Large intestine (tissue), 3 donors: ENCODE measurements around the gene ENTPD1. TPM values are rescaled to one million over a fixed set of nuclear protein-coding genes. Genes with fewer than 3 reads are reported as not detected.

ENCODE experiments used
- DNase-seq, 2 donors: peaks; one replicate each; pipeline versions ENCODE4 v3.0.0 to v3.0.0-alpha.2; 2013
- H3K27ac ChIP-seq: one replicate; pipeline ENCODE4 v1.5.1; 2013; ENCODE audit warnings: low read length
- H3K27me3 ChIP-seq: 2 replicates; pipeline ENCODE4 v1.6.1; 2013; ENCODE audit warnings: low read length; ENCODE audit not compliant: control insufficient read depth, insufficient read depth
- H3K36me3 ChIP-seq: 2 replicates; pipeline ENCODE4 v1.6.1; 2013; ENCODE audit warnings: low read length; ENCODE audit not compliant: control insufficient read depth, insufficient read depth
- H3K4me1 ChIP-seq: one replicate; pipeline ENCODE4 v1.6.1; 2013; ENCODE audit warnings: low read length; ENCODE audit not compliant: control insufficient read depth, insufficient read depth
- H3K4me3 ChIP-seq: one replicate; pipeline ENCODE4 v1.5.1; 2013; ENCODE audit warnings: low read length
- H3K9me3 ChIP-seq: one replicate; pipeline ENCODE4 v1.6.1; 2013; ENCODE audit warnings: mild to moderate bottlenecking, low read depth, low read length, moderate library complexity; ENCODE audit not compliant: control insufficient read depth
- WGBS: methylation state at CpG from one replicate; pipeline ENCODE4 v1.1.5; 2013; ENCODE audit warnings: low lambda C conversion rate; ENCODE audit not compliant: insufficient coverage; 5-methylcytosine and 5-hydroxymethylcytosine counted together
- polyA plus RNA-seq: library from polyadenylated mRNA; unstranded; fragments of 120-200 nt; gene quantifications from one replicate; pipeline ENCODE4 v1.2.1, GENCODE V29; 2013

ENTPD1 gene
- polyA plus RNA-seq, 1 donor, result 21.3 TPM

- Histone ChIP-seq H3K4me3 (no peak overlapping the region), H3K4me1 (no peaks in the 10 kb centered on the region), H3K9me3 (peaks cover 11% of the 10 kb centered on the region), H3K27me3 (no peaks in the 10 kb centered on the region), H3K36me3 (no peaks in the 10 kb centered on the region), H3K27ac (no peak overlapping the region)
- DNase-seq, result no peak
- no CpG with 5 or more reads among the region's 20 CpGs for WGBS
Observed at GRCh38 chr10:95810198-95810976, 54.4 kb downstream of the ENTPD1 start.

- H3K27me3 ChIP-seq, result peaks cover under 1% of the 10 kb centered on the region
- WGBS, result no CpG with 5 or more reads among the region's 3 CpGs
- H3K9me3 ChIP-seq, result peaks cover 11% of the 10 kb centered on the region
- H3K4me1 ChIP-seq, result no peaks in the 10 kb centered on the region
- H3K36me3 ChIP-seq, result no peaks in the 10 kb centered on the region
- H3K4me3 ChIP-seq, result no peak overlapping the region
- H3K27ac ChIP-seq, result no peak overlapping the region
- DNase-seq, result no peak
Observed at GRCh38 chr10:95813054-95813685, 57.2 kb downstream of the ENTPD1 start.

- no peaks in the 10 kb centered on the region for H3K36me3 ChIP-seq
- no peak overlapping the region for H3K27ac ChIP-seq
- 80% methylated on average over 1 of the region's 7 CpGs for WGBS
- no peaks in the 10 kb centered on the region for H3K4me1 ChIP-seq
- peaks cover 4% of the 10 kb centered on the region for H3K27me3 ChIP-seq
- peak; percentile 35 to 49 for DNase-seq
- H3K4me3 ChIP-seq, result no peak overlapping the region
- peaks cover 11% of the 10 kb centered on the region for H3K9me3 ChIP-seq
Observed at GRCh38 chr10:95814011-95814727, 58.2 kb downstream of the ENTPD1 start.

GRCh38 chr10:95815133-95815532, 59.2 kb downstream of the ENTPD1 start:
- Histone ChIP-seq H3K27me3 (peaks cover 4% of the 10 kb centered on the region), H3K9me3 (peaks cover 3% of the 10 kb centered on the region), H3K27ac (no peak overlapping the region), H3K4me1 (peaks cover 5% of the 10 kb centered on the region), H3K36me3 (no peaks in the 10 kb centered on the region), H3K4me3 (no peak overlapping the region)
- 80% methylated on average over 1 of the region's 2 CpGs for WGBS
- DNase-seq, result no peak

- DNase-seq, result no peak
- WGBS, result no CpG with 5 or more reads among the region's 6 CpGs
- Histone ChIP-seq H3K4me3 (no peak overlapping the region), H3K4me1 (peaks cover 5% of the 10 kb centered on the region), H3K36me3 (no peaks in the 10 kb centered on the region), H3K9me3 (no peaks in the 10 kb centered on the region), H3K27ac (no peak overlapping the region), H3K27me3 (peaks cover 4% of the 10 kb centered on the region)
Observed at GRCh38 chr10:95815701-95816240, 59.8 kb downstream of the ENTPD1 start.

GRCh38 chr10:95818010-95818409, 62.0 kb downstream of the ENTPD1 start:
- WGBS, result no CpG with 5 or more reads among the region's 1 CpG
- Histone ChIP-seq H3K27ac (no peak overlapping the region), H3K36me3 (no peaks in the 10 kb centered on the region)

GRCh38 chr10:95818668-95819067, 62.7 kb downstream of the ENTPD1 start:
- peaks cover 8% of the 10 kb centered on the region for H3K4me1 ChIP-seq
- no peaks in the 10 kb centered on the region for H3K36me3 ChIP-seq
- H3K4me3 ChIP-seq, result no peak overlapping the region
- H3K9me3 ChIP-seq, result no peaks in the 10 kb centered on the region
- no peak for DNase-seq
- H3K27ac ChIP-seq, result no peak overlapping the region
- WGBS, result no CpG with 5 or more reads among the region's 2 CpGs
- peaks cover 4% of the 10 kb centered on the region for H3K27me3 ChIP-seq

More at GRCh38 chr10:95818010-95818409, 62.0 kb downstream of the ENTPD1 start:
- no peaks in the 10 kb centered on the region for H3K9me3 ChIP-seq
- peaks cover 4% of the 10 kb centered on the region for H3K27me3 ChIP-seq
- no peak for DNase-seq
- peaks cover 8% of the 10 kb centered on the region for H3K4me1 ChIP-seq
- no peak overlapping the region for H3K4me3 ChIP-seq

GRCh38 chr10:95819620-95820329, 63.8 kb downstream of the ENTPD1 start:
- H3K36me3 ChIP-seq, result no peaks in the 10 kb centered on the region
- peaks cover 4% of the 10 kb centered on the region for H3K27me3 ChIP-seq
- H3K9me3 ChIP-seq, result no peaks in the 10 kb centered on the region
- no peak overlapping the region for H3K4me3 ChIP-seq
- WGBS, result 11% methylated on average over 1 of the region's 2 CpGs
- H3K4me1 ChIP-seq, result peaks cover 8% of the 10 kb centered on the region
- DNase-seq, result no peak
- no peak overlapping the region for H3K27ac ChIP-seq

GRCh38 chr10:95820363-95820762, 64.4 kb downstream of the ENTPD1 start:
- no peak overlapping the region for H3K4me3 ChIP-seq
- DNase-seq, result no peak
- H3K27me3 ChIP-seq, result peaks cover 4% of the 10 kb centered on the region
- no peak overlapping the region for H3K27ac ChIP-seq
- 56% methylated on average over 3 of the region's 3 CpGs for WGBS
- no peaks in the 10 kb centered on the region for H3K36me3 ChIP-seq
- H3K9me3 ChIP-seq, result no peaks in the 10 kb centered on the region
- H3K4me1 ChIP-seq, result peaks cover 8% of the 10 kb centered on the region

GRCh38 chr10:95821720-95822119, 65.8 kb downstream of the ENTPD1 start:
- no peaks in the 10 kb centered on the region for H3K9me3 ChIP-seq
- no peaks in the 10 kb centered on the region for H3K36me3 ChIP-seq
- H3K27ac ChIP-seq, result no peak overlapping the region
- H3K4me1 ChIP-seq, result peaks cover 8% of the 10 kb centered on the region
- H3K4me3 ChIP-seq, result no peak overlapping the region
- WGBS, result no CpG with 5 or more reads among the region's 1 CpG
- H3K27me3 ChIP-seq, result peaks cover 4% of the 10 kb centered on the region
- DNase-seq, result no peak
